WI38 (cell line): Measurements from ENCODE around the gene TMEM108.

Experiments
- H3K4me3 ChIP-seq: 2 replicates; pipeline ENCODE4 v1.5.1; 2011; ENCODE audit warnings: low read depth, mild to moderate bottlenecking, control low read depth, low read length
- TF ChIP-seq, protein P1 (sequence below): IDR thresholded peaks from 2 replicates; pipeline ENCODE4 v1.5.1; 2012; ENCODE audit warnings: low read depth, mild to moderate bottlenecking, control low read depth, low read length

Gene TMEM108

GRCh38 chr3:133377396-133377795 is 339.2 kb downstream of the TMEM108 start:
- no peak overlapping the region for H3K4me3 ChIP-seq
- TF ChIP-seq, protein P1, sequence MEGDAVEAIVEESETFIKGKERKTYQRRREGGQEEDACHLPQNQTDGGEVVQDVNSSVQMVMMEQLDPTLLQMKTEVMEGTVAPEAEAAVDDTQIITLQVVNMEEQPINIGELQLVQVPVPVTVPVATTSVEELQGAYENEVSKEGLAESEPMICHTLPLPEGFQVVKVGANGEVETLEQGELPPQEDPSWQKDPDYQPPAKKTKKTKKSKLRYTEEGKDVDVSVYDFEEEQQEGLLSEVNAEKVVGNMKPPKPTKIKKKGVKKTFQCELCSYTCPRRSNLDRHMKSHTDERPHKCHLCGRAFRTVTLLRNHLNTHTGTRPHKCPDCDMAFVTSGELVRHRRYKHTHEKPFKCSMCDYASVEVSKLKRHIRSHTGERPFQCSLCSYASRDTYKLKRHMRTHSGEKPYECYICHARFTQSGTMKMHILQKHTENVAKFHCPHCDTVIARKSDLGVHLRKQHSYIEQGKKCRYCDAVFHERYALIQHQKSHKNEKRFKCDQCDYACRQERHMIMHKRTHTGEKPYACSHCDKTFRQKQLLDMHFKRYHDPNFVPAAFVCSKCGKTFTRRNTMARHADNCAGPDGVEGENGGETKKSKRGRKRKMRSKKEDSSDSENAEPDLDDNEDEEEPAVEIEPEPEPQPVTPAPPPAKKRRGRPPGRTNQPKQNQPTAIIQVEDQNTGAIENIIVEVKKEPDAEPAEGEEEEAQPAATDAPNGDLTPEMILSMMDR: peak; percentile 22; the same call in 1 of the 2 replicates

GRCh38 chr3:133379926-133380325 is 341.7 kb downstream of the TMEM108 start:
- no peak overlapping the region for H3K4me3 ChIP-seq
- TF ChIP-seq, protein P1: no peak

DNA sequence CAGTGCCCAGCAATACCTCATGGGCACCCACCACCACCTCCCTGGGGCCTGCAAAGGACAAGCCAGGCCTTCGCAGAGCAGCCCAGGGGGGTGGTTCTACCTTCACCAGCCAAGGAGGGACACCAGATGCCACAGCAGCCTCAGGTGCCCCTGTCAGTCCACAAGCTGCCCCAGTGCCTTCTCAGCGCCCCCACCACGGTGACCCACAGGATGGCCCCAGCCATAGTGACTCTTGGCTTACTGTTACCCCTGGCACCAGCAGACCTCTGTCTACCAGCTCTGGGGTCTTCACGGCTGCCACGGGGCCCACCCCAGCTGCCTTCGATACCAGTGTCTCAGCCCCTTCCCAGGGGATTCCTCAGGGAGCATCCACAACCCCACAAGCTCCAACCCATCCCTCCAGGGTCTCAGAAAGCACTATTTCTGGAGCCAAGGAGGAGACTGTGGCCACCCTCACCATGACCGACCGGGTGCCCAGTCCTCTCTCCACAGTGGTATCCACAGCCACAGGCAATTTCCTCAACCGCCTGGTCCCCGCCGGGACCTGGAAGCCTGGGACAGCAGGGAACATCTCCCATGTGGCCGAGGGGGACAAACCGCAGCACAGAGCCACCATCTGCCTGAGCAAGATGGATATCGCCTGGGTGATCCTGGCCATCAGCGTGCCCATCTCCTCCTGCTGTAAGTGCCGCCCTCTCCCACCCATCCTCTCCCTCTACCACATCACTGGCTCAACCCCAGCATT is 342.5 kb downstream of the TMEM108 start:
- H3K4me3 ChIP-seq: no peak overlapping the region
- TF ChIP-seq, protein P1: no peak

DNA sequence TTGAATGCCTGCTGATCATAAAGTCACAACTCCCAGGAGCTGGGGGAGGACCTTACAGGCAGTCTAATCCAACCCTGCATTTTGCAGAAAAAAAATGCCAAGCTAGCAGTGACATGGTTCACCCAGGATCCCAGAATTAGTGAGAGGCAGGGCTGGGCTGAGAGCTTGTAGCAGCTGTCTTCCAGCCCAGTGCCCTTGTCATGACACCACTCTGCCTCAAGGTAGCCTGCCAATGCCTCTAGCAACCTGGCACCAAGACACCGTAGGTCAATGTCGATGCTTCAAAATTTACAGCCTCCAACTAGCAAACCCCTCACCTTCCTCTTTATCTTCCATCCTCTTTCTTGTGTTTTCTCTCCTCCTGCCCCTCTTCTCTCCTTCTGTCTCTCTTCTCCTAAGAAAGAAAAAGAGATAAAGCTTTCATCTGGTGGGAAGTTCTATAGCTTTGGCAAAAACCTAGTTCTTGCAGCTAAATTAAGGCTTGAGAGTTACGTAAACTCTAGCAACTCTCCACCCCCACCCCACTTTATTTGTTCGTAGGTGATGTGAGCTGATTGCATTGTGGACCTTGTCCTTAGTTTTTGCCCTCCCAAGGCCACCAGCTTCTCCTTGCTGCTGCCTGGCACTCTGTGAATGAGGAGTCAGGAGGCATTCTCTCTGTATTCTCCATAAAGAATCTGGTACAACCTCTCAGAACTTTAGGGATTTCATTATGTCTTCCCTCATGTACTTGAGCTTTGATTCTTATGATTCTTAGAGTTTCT is 343.3 kb downstream of the TMEM108 start:
- no peak overlapping the region for H3K4me3 ChIP-seq
- TF ChIP-seq, protein P1: no peak

DNA sequence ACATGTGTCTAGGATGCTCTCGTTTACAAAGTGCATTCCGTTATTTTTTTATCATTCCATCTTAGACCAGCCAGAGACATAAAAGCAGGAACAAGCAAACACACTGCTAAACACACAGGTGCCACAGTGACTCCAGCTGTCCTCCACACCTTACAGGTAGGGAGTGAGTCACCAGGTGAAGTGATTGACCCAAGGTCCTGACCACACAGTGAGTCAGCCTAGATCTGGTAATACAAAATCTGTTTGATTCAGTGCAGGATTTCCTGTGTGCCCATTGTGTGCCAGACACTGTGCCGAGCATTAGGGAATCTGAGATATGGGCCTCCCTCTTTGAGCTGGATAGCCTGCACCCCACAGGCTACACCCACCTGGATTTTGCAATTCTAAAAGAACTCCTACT is 345.0 kb downstream of the TMEM108 start:
- TF ChIP-seq, protein P1: no peak
- H3K4me3 ChIP-seq: no peak overlapping the region

DNA sequence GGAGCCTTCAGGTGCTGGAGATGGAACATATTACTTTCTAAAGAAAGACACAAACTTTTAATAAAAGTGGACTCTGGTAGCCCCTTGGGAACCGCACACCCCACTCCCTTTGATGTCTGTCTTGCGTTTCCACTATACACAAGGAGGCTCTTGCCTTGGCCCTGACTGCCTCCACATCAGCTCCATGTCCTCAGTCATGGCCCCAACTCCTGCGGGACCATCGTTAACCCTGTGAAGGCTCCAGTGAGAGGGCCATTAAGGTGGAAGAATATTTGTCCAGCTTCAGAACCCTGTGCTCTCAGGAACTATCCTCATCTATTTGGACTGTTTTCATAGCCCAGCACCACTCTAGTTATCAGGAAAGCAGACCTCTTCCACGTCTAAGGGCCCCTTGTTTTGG is 345.6 kb downstream of the TMEM108 start:
- TF ChIP-seq, protein P1: no peak
- H3K4me3 ChIP-seq: no peak overlapping the region
